ENCODE data around the gene CLASP2. TPM values are rescaled to one million over a fixed set of nuclear protein-coding genes. Genes with fewer than 3 reads are reported as not detected.

The CLASP2 gene
- total RNA-seq, 1 donor from 2014 or later = 75.8 TPM

- H3K36me3 ChIP-seq = peaks cover 21 to 56% of the 10 kb centered on the region in 2 donors
- TF ChIP-seq, protein P1, sequence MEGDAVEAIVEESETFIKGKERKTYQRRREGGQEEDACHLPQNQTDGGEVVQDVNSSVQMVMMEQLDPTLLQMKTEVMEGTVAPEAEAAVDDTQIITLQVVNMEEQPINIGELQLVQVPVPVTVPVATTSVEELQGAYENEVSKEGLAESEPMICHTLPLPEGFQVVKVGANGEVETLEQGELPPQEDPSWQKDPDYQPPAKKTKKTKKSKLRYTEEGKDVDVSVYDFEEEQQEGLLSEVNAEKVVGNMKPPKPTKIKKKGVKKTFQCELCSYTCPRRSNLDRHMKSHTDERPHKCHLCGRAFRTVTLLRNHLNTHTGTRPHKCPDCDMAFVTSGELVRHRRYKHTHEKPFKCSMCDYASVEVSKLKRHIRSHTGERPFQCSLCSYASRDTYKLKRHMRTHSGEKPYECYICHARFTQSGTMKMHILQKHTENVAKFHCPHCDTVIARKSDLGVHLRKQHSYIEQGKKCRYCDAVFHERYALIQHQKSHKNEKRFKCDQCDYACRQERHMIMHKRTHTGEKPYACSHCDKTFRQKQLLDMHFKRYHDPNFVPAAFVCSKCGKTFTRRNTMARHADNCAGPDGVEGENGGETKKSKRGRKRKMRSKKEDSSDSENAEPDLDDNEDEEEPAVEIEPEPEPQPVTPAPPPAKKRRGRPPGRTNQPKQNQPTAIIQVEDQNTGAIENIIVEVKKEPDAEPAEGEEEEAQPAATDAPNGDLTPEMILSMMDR (IDR thresholded peaks at IDR 0.05) = no peak
- H3K27me3 ChIP-seq = no peaks in the 10 kb centered on the region
- no peak overlapping the region for H3K4me3 ChIP-seq
- intact Hi-C loops (cut with DNase I) = no loop called here
- no peaks in the 10 kb centered on the region for H3K9me3 ChIP-seq
- H3K27ac ChIP-seq = no peak overlapping the region
- no peak for DNase-seq (ENCODE audit: low spot score in 2 of 2)
- no peaks in the 10 kb centered on the region for H3K4me1 ChIP-seq
Measured at GRCh38 chr3:33578325-33579177, 139.5 kb downstream of the CLASP2 start.

DNA sequence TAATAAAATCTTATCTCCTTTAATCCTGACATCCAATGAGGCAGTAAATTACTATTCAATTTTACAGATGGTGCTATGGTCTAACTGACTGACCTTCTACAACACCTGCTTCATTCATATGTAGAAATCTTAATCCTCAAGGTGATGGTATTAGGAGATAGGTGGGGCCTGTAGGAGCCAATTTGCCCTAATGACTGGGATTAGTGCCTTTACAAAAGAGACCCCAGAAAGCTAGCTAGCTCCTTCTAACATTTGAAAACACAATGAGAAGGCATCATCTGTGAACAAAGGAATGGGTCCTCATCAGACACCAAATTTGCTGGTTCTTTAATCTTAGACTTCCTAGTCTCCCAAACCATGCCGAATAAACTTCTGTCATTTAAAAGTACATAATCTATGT, 140.5 kb downstream of the CLASP2 start:
- Histone ChIP-seq H3K4me1 (no peaks in the 10 kb centered on the region), H3K27ac (no peak overlapping the region), H3K9me3 (no peaks in the 10 kb centered on the region), H3K36me3 (peaks cover 21 to 56% of the 10 kb centered on the region in 2 donors), H3K27me3 (no peaks in the 10 kb centered on the region), H3K4me3 (no peak overlapping the region)
- intact Hi-C loops (cut with DNase I) = no loop called here
- TF ChIP-seq, protein P1 (IDR thresholded peaks at IDR 0.05) = no peak
- DNase-seq (ENCODE audit: low spot score in 2 of 2) = no peak

DNA sequence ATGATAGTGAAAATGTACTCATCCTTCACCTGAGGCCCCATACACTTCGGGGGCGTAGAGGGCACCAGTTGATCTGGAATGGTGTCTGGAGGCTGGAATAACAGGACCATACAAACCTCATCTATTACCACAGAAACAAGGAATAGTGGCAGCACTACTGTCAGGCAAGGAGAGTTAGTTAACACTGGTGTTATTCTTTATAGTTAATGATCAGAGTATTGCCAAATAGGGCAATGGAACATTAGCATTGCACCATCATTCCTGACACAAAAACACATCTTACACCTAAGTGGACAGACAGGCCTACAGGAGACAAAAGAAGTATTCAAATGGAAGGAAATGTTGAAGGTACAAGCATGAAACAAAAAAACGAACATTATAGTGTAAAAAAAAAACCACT, 140.9 kb downstream of the CLASP2 start:
- DNase-seq (ENCODE audit: low spot score in 2 of 2) = no peak
- Histone ChIP-seq H3K27me3 (no peaks in the 10 kb centered on the region), H3K27ac (no peak overlapping the region), H3K4me1 (no peaks in the 10 kb centered on the region), H3K9me3 (no peaks in the 10 kb centered on the region), H3K36me3 (peaks cover 18 to 58% of the 10 kb centered on the region in 2 donors), H3K4me3 (no peak overlapping the region)
- intact Hi-C loops (cut with DNase I) = no loop called here
- TF ChIP-seq, protein P1 (IDR thresholded peaks at IDR 0.05) = no peak

GRCh38 chr3:33575311-33575710, 142.7 kb downstream of the CLASP2 start:
- Histone ChIP-seq H3K4me1 (no peaks in the 10 kb centered on the region), H3K4me3 (no peak overlapping the region), H3K27ac (no peak overlapping the region), H3K36me3 (peaks cover 14 to 43% of the 10 kb centered on the region in 2 donors), H3K27me3 (no peaks in the 10 kb centered on the region), H3K9me3 (no peaks in the 10 kb centered on the region)
- TF ChIP-seq, protein P1 (IDR thresholded peaks at IDR 0.05) = no peak
- no peak for DNase-seq (ENCODE audit: low spot score in 2 of 2)
- intact Hi-C loops (cut with DNase I) = no loop called here

GRCh38 chr3:33557829-33558228, 160.2 kb downstream of the CLASP2 start:
- no peaks in the 10 kb centered on the region for H3K27me3 ChIP-seq
- TF ChIP-seq, protein P1 (IDR thresholded peaks at IDR 0.05) = no peak
- H3K4me3 ChIP-seq = no peak overlapping the region
- no peak for DNase-seq (ENCODE audit: low spot score in 2 of 2)
- H3K36me3 ChIP-seq = peaks cover 33 to 57% of the 10 kb centered on the region in 2 donors
- no peaks in the 10 kb centered on the region for H3K9me3 ChIP-seq
- no peaks in the 10 kb centered on the region for H3K4me1 ChIP-seq
- H3K27ac ChIP-seq = no peak overlapping the region
- intact Hi-C loops (cut with DNase I) = no loop called here
